ENCODE data around the gene CFAP53. TPM values are rescaled to one million over a fixed set of nuclear protein-coding genes. Genes with fewer than 3 reads are reported as not detected.

The CFAP53 gene, protein sequence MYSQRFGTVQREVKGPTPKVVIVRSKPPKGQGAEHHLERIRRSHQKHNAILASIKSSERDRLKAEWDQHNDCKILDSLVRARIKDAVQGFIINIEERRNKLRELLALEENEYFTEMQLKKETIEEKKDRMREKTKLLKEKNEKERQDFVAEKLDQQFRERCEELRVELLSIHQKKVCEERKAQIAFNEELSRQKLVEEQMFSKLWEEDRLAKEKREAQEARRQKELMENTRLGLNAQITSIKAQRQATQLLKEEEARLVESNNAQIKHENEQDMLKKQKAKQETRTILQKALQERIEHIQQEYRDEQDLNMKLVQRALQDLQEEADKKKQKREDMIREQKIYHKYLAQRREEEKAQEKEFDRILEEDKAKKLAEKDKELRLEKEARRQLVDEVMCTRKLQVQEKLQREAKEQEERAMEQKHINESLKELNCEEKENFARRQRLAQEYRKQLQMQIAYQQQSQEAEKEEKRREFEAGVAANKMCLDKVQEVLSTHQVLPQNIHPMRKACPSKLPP
- 0.15 and 0.22 TPM in 2 replicates for total RNA-seq (2021)
- long read RNA-seq = 0 reads

DNA sequence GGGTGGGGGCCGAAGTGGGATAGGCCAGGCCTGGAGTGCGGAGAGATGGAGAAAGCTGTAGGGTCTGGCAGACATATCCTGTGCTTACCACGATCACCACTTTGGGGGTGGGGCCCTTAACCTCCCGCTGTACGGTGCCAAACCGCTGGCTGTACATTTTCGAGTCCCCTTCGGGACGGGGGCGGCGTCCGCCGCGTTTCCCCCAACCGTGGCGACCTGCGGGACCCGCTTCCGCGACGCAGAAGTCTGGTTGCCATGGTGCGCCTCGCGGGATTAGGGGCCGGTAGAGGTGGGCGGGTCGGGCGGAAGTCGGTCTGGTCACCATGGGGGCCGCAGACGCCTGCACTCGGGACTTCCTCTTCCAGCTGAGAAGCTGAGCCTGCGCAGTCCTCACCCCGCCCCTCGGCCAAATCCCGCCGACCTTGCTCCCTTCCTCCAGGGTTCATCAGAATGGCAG lies at the start of gene CFAP53:
CFAP53 (minus strand) TSS at position 248 of the 457 bp plus-strand sequence; CDS start at position 157, 91 bp downstream.
- DNase-seq = peak; percentile 95
- Histone ChIP-seq H3K18ac (ENCODE audit: insufficient read length, low read depth, low read length) (no peak within 1 kb of the TSS), H4K5ac (ENCODE audit: insufficient read length, low read depth, low read length) (no peak within 1 kb of the TSS), H3K23me2 (ENCODE audit: insufficient read length, low read depth, low read length, poor library complexity, severe bottlenecking) (no peaks in the 10 kb centered on the region), H3T11ph (ENCODE audit: low read length) (no peak within 1 kb of the TSS), H4K8ac (replicated peaks; ENCODE audit: insufficient read length, low read depth, low read length) (no peak within 1 kb of the TSS), H3K79me1 (ENCODE audit: insufficient read depth, low read depth, low read length, poor library complexity, severe bottlenecking) (no peaks in the 10 kb centered on the region), H2AK5ac (ENCODE audit: insufficient read length, low read length) (no peak within 1 kb of the TSS), H3K27me3 (ENCODE audit: insufficient read depth, low read length) (no peaks in the 10 kb centered on the region), H3K4ac (ENCODE audit: low read depth, low read length) (no peak within 1 kb of the TSS), H2BK15ac (ENCODE audit: low read depth, low read length) (no peak within 1 kb of the TSS), H2BK120ac (ENCODE audit: low read depth, low read length, poor library complexity, severe bottlenecking) (no peak within 1 kb of the TSS), H3K9me3 (ENCODE audit: control insufficient read depth, low read depth, low read length) (no peaks in the 10 kb centered on the region), H3K9ac (ENCODE audit: extremely low read depth, insufficient read length, low read length) (no peak within 1 kb of the TSS), H3K79me2 (ENCODE audit: insufficient read depth, low read length) (no peaks in the 10 kb centered on the region), H3K27ac (ENCODE audit: insufficient read length, low read depth, low read length) (no peak within 1 kb of the TSS), H3K4me1 (ENCODE audit: insufficient read depth, low read length) (no peaks in the 10 kb centered on the region), H3K56ac (ENCODE audit: insufficient read length, low read depth, low read length) (no peak within 1 kb of the TSS), H3K14ac (ENCODE audit: insufficient read depth, low read length) (no peak within 1 kb of the TSS), H4K20me1 (ENCODE audit: control insufficient read depth, insufficient read depth, insufficient read length) (no peaks in the 10 kb centered on the region), H2AFZ (ENCODE audit: low read length) (no peak within 1 kb of the TSS), H4K91ac (ENCODE audit: insufficient read length, low read depth, low read length) (no peak within 1 kb of the TSS), H3K23ac (ENCODE audit: insufficient read length, low read depth, low read length) (no peak within 1 kb of the TSS), H2BK5ac (ENCODE audit: insufficient read length, low read length) (no peak within 1 kb of the TSS), H2BK12ac (ENCODE audit: insufficient read length, low read depth, low read length) (no peak within 1 kb of the TSS), H2BK20ac (ENCODE audit: low read depth, low read length, poor library complexity, severe bottlenecking) (no peak within 1 kb of the TSS), H3K4me2 (ENCODE audit: insufficient read depth, insufficient read length, low read length) (peak within 1 kb of the TSS; percentile 27)
- H3K9me3 Mint-ChIP-seq = no peaks in the 10 kb centered on the region
- peak within 1 kb of the TSS; percentile 79 to 88 for H3K4me3 Mint-ChIP-seq
- H3K27ac Mint-ChIP-seq = peak within 1 kb of the TSS in 1 of 3 experiments; percentile 83; a peak in 2 of 7 replicates
- TF ChIP-seq, protein P1, sequence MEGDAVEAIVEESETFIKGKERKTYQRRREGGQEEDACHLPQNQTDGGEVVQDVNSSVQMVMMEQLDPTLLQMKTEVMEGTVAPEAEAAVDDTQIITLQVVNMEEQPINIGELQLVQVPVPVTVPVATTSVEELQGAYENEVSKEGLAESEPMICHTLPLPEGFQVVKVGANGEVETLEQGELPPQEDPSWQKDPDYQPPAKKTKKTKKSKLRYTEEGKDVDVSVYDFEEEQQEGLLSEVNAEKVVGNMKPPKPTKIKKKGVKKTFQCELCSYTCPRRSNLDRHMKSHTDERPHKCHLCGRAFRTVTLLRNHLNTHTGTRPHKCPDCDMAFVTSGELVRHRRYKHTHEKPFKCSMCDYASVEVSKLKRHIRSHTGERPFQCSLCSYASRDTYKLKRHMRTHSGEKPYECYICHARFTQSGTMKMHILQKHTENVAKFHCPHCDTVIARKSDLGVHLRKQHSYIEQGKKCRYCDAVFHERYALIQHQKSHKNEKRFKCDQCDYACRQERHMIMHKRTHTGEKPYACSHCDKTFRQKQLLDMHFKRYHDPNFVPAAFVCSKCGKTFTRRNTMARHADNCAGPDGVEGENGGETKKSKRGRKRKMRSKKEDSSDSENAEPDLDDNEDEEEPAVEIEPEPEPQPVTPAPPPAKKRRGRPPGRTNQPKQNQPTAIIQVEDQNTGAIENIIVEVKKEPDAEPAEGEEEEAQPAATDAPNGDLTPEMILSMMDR (conservative IDR thresholded peaks at IDR 0.05) = no peak
- WGBS (ENCODE audit: extremely low coverage, insufficient read length, low lambda C conversion rate) = no CpG with 5 or more reads among the region's 37 CpGs
- peaks cover 6 to 10% of the 10 kb centered on the region in 2 experiments; a peak in 3 of 4 replicates for H3K4me1 Mint-ChIP-seq
- H3K27me3 Mint-ChIP-seq (ENCODE audit: low read depth) = peaks cover 6% of the 10 kb centered on the region
- peaks cover 10 to 22% (median 20%) of the 10 kb centered on the region in 3 experiments; a peak in 6 of 7 replicates for H3K36me3 Mint-ChIP-seq (ENCODE audit: insufficient read depth in 1 of 3, low read depth in 3 of 3)
